ENCODE data around the gene TYROBP.
"Not testable (repeated sequence)": the region's sequence is repeated elsewhere in the genome, so short reads cannot be mapped to it uniquely, and the experiment has no call there.

DNA sequence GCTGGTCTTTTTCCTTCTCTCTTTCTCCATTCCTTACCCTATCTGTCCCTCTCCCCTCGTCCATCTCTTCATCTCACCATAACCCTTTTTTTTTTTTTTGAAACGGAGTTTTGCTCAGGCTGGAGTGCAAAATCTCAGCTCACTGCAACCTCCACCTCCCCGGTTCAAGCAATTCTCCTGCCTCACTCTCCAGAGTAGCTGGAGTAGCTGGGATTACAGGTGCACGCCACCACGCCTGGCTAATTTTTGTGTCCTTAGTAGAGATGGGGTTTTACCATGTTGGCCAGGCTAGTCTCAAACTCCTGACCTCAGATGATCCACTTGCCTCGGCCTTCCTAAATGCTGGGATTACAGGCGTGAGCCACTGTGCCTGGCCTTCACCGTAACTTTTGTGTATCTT lies 49.3 kb upstream of the TYROBP start:
- TF ChIP-seq, protein P1, sequence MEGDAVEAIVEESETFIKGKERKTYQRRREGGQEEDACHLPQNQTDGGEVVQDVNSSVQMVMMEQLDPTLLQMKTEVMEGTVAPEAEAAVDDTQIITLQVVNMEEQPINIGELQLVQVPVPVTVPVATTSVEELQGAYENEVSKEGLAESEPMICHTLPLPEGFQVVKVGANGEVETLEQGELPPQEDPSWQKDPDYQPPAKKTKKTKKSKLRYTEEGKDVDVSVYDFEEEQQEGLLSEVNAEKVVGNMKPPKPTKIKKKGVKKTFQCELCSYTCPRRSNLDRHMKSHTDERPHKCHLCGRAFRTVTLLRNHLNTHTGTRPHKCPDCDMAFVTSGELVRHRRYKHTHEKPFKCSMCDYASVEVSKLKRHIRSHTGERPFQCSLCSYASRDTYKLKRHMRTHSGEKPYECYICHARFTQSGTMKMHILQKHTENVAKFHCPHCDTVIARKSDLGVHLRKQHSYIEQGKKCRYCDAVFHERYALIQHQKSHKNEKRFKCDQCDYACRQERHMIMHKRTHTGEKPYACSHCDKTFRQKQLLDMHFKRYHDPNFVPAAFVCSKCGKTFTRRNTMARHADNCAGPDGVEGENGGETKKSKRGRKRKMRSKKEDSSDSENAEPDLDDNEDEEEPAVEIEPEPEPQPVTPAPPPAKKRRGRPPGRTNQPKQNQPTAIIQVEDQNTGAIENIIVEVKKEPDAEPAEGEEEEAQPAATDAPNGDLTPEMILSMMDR (IDR thresholded peaks at IDR 0.05): not testable (repeated sequence)
- not testable (repeated sequence) for TF ChIP-seq EP300, POLR2A (IDR thresholded peaks at IDR 0.05)
